Activated CD4-positive, alpha-beta memory T cell treated with anti-CD3 and anti-CD28 coated beads, Interleukin-2, amount 10 ng/mL, durations not matched to agents 7 days and 5 days (primary cell): Measurements from ENCODE around the gene MAP2K1. TPM values are rescaled to one million over a fixed set of nuclear protein-coding genes. Genes with fewer than 3 reads are reported as not detected.
"Not testable (repeated sequence)": the region's sequence is repeated elsewhere in the genome, so short reads cannot be mapped to it uniquely, and the experiment has no call there.

Source experiments
- CTCF ChIA-PET: fragments of 350-600 bp; sonication (Branson Sonifier 250); formaldehyde crosslinking; loops from one replicate; lab custom pipeline; 2021; ENCODE audit warnings: antibody characterized with exemption, inconsistent platforms; lab: Charles Lee
- POLR2A ChIA-PET: fragments of 350-600 bp; sonication (Branson Sonifier 250); formaldehyde crosslinking; loops from one replicate; lab custom pipeline; 2021; ENCODE audit warnings: antibody characterized with exemption; lab: Charles Lee
- DNase-seq: peaks from one replicate; pipeline ENCODE4 v3.0.0-alpha.2; 2020
- H3K27ac Mint-ChIP-seq: one replicate; pipeline ENCODE4 v1.8.0; 2021; ENCODE audit warnings: mild to moderate bottlenecking, mixed read lengths
- H3K27me3 Mint-ChIP-seq: one replicate; pipeline ENCODE4 v1.8.0; 2021; ENCODE audit warnings: mixed read lengths
- H3K36me3 Mint-ChIP-seq: one replicate; pipeline ENCODE4 v1.8.0; 2021; ENCODE audit warnings: low read depth, mixed read lengths
- H3K4me1 Mint-ChIP-seq: one replicate; pipeline ENCODE4 v1.8.0; 2021; ENCODE audit warnings: mixed read lengths
- H3K4me3 Mint-ChIP-seq: one replicate; pipeline ENCODE4 v1.8.0; 2021; ENCODE audit warnings: mild to moderate bottlenecking, mixed read lengths
- H3K9me3 Mint-ChIP-seq: one replicate; pipeline ENCODE4 v1.8.0; 2021; ENCODE audit warnings: mixed read lengths
- total RNA-seq, 2 experiments: library from RNA; stranded (reverse); gene quantifications; one replicate each; pipeline ENCODE4 v1.2.3, GENCODE V29; 2021

Gene MAP2K1
- total RNA-seq, 2 experiments from 2014 or later, result 87.6 to 89.0 TPM

GRCh38 chr15:66484539-66485112 is 97.9 kb downstream of the MAP2K1 start:
- Mint-ChIP-seq H3K36me3 (peaks cover 64% of the 10 kb centered on the region), H3K27me3 (no peaks in the 10 kb centered on the region), H3K9me3 (no peaks in the 10 kb centered on the region), H3K27ac (no peak overlapping the region), H3K4me1 (no peaks in the 10 kb centered on the region), H3K4me3 (no peak overlapping the region)
- DNase-seq, result no peak
- CTCF ChIA-PET, result interaction anchor here (0.8 kb wide), 1 partner anchor 98 kb away, joined by 3 read pairs; the partner anchor contains the start of gene MAP2K1
- POLR2A ChIA-PET, result interaction anchor here (1.0 to 1.8 kb wide), 2 partner anchors 9 to 97 kb away, joined by 3 to 4 read pairs; no protein-coding TSS in a partner anchor

GRCh38 chr15:66486887-66487286 is 100.2 kb downstream of the MAP2K1 start:
- no peak for DNase-seq
- Mint-ChIP-seq H3K27ac (no peak overlapping the region), H3K9me3 (no peaks in the 10 kb centered on the region), H3K27me3 (no peaks in the 10 kb centered on the region), H3K4me3 (no peak overlapping the region), H3K36me3 (peaks cover 69% of the 10 kb centered on the region), H3K4me1 (peaks cover 2% of the 10 kb centered on the region)
- POLR2A ChIA-PET, result interaction anchor here (2.9 kb wide), 1 partner anchor 11 kb away, joined by 8 read pairs; the partner anchor contains the start of gene SNAPC5
- CTCF ChIA-PET, result interaction anchor here (0.8 kb wide), 1 partner anchor 10 kb away, joined by 4 read pairs; no protein-coding TSS in a partner anchor

- POLR2A ChIA-PET, result interaction anchor here (1.5 to 2.9 kb wide), 2 partner anchors 9 to 63 kb away, joined by 3 to 8 read pairs; partner anchors contain the start of gene SNAPC5
- Mint-ChIP-seq H3K4me1 (peaks cover 5% of the 10 kb centered on the region), H3K27ac (no peak overlapping the region), H3K9me3 (no peaks in the 10 kb centered on the region), H3K27me3 (no peaks in the 10 kb centered on the region), H3K4me3 (no peak overlapping the region), H3K36me3 (peaks cover 68% of the 10 kb centered on the region)
- CTCF ChIA-PET, result no interaction called here
- DNase-seq, result no peak
Measured at GRCh38 chr15:66488525-66488924, 101.8 kb downstream of the MAP2K1 start.

GRCh38 chr15:66489179-66489791 is 102.6 kb downstream of the MAP2K1 start:
- H3K4me3 Mint-ChIP-seq, result no peak overlapping the region
- H3K36me3 Mint-ChIP-seq, result peaks cover 72% of the 10 kb centered on the region
- CTCF ChIA-PET, result interaction anchor here (1.3 kb wide), 1 partner anchor 10 kb away, joined by 3 read pairs; no protein-coding TSS in a partner anchor
- POLR2A ChIA-PET, result interaction anchor here (1.5 to 2.9 kb wide), 3 partner anchors 9 to 101 kb away, joined by 3 to 8 read pairs (median 5); partner anchors contain the start of gene SNAPC5
- H3K27ac Mint-ChIP-seq, result peak overlapping the region; percentile 19
- no peaks in the 10 kb centered on the region for H3K9me3 Mint-ChIP-seq
- peaks cover 8% of the 10 kb centered on the region for H3K4me1 Mint-ChIP-seq
- peak; percentile 8 for DNase-seq
- H3K27me3 Mint-ChIP-seq, result no peaks in the 10 kb centered on the region

- Mint-ChIP-seq H3K9me3 (no peaks in the 10 kb centered on the region), H3K4me3 (no peak overlapping the region), H3K27me3 (no peaks in the 10 kb centered on the region), H3K36me3 (peaks cover 69% of the 10 kb centered on the region), H3K4me1 (peaks cover 21% of the 10 kb centered on the region), H3K27ac (no peak overlapping the region)
- POLR2A ChIA-PET, result interaction anchor here (0.6 to 2.5 kb wide), 3 partner anchors 10 to 137 kb away, joined by 3 to 12 read pairs (median 3); partner anchors contain the start of genes RPL4 and ZWILCH
- CTCF ChIA-PET, result interaction anchor here (1.5 to 1.7 kb wide), 2 partner anchors 12 to 106 kb away, joined by 4 to 8 read pairs; partner anchors contain the start of gene RPL4
- DNase-seq, result no peak
Measured at GRCh38 chr15:66491846-66492245, 105.1 kb downstream of the MAP2K1 start.

- Mint-ChIP-seq H3K9me3 (no peaks in the 10 kb centered on the region), H3K27me3 (no peaks in the 10 kb centered on the region), H3K4me3 (no peak overlapping the region), H3K27ac (peak overlapping the region; percentile 2), H3K4me1 (peaks cover 41% of the 10 kb centered on the region), H3K36me3 (peaks cover 75% of the 10 kb centered on the region)
- DNase-seq, result no peak
- ChIA-PET CTCF (no interaction called here), POLR2A (interaction anchor here (1.4 kb wide), 1 partner anchor 11 kb away, joined by 7 read pairs; the partner anchor contains the start of genes RPL4 and ZWILCH)
Measured at GRCh38 chr15:66494262-66494661, 107.5 kb downstream of the MAP2K1 start.

GRCh38 chr15:66496951-66497501 is 110.3 kb downstream of the MAP2K1 start:
- ChIA-PET POLR2A (interaction anchor here (1.0 to 6.1 kb wide), 12 partner anchors 9 to 980 kb away, joined by 3 to 110 read pairs (median 12); partner anchors contain the start of genes DIS3L, MAP2K1, TIPIN and ZWILCH), CTCF (interaction anchor here (0.6 to 6.1 kb wide), 13 partner anchors 10 to 1348 kb away, joined by 3 to 127 read pairs (median 6); partner anchors contain the start of genes MAP2K1, TIPIN and ZWILCH)
- H3K36me3 Mint-ChIP-seq, result peaks cover 81% of the 10 kb centered on the region
- no peaks in the 10 kb centered on the region for H3K27me3 Mint-ChIP-seq
- peak overlapping the region; percentile 88 for H3K27ac Mint-ChIP-seq
- H3K4me3 Mint-ChIP-seq, result peak overlapping the region; percentile 91
- DNase-seq, result peak; percentile 16
- H3K4me1 Mint-ChIP-seq, result peaks cover 64% of the 10 kb centered on the region
- H3K9me3 Mint-ChIP-seq, result no peaks in the 10 kb centered on the region

- Mint-ChIP-seq H3K4me1 (peaks cover 70% of the 10 kb centered on the region), H3K9me3 (no peaks in the 10 kb centered on the region), H3K27ac (peak within 1 kb of the TSS; percentile 88), H3K36me3 (peaks cover 82% of the 10 kb centered on the region), H3K4me3 (peak within 1 kb of the TSS; percentile 91), H3K27me3 (no peaks in the 10 kb centered on the region)
- peak; percentile 98 for DNase-seq
- POLR2A ChIA-PET, result interaction anchor here (0.6 to 6.1 kb wide), 17 partner anchors 8 to 981 kb away, joined by 3 to 110 read pairs (median 6); partner anchors contain the start of genes DIS3L, MAP2K1, TIPIN and ZWILCH
- CTCF ChIA-PET, result interaction anchor here (0.6 to 6.1 kb wide), 31 partner anchors 9 to 1348 kb away, joined by 3 to 127 read pairs (median 4); partner anchors contain the start of genes DIS3L, MAP2K1, TIPIN and ZWILCH
Measured at GRCh38 chr15:66497502-66498455, 111.1 kb downstream of the MAP2K1 start, which contains the start of gene SNAPC5. Gene SNAPC5, minus strand, starts transcription at chr15:66497762. Its CDS starts 31 bp downstream, at chr15:66497731.

- ChIA-PET CTCF (interaction anchor here (0.6 to 6.1 kb wide), 28 partner anchors 8 to 1043 kb away, joined by 3 to 127 read pairs (median 4); partner anchors contain the start of genes DIS3L, MAP2K1, MEGF11 and RAB11A), POLR2A (interaction anchor here (0.6 to 6.1 kb wide), 14 partner anchors 8 to 982 kb away, joined by 3 to 110 read pairs (median 6); partner anchors contain the start of genes DIS3L, MAP2K1 and TIPIN)
- Mint-ChIP-seq H3K4me1 (peaks cover 75% of the 10 kb centered on the region), H3K36me3 (peaks cover 82% of the 10 kb centered on the region), H3K27me3 (no peaks in the 10 kb centered on the region), H3K27ac (peak overlapping the region; percentile 88), H3K9me3 (no peaks in the 10 kb centered on the region), H3K4me3 (no peak overlapping the region)
- no peak for DNase-seq
Measured at GRCh38 chr15:66498501-66499386, 112.0 kb downstream of the MAP2K1 start.

- ChIA-PET POLR2A (interaction anchor here (4.2 to 6.1 kb wide), 2 partner anchors 112 to 145 kb away, joined by 55 to 110 read pairs; partner anchors contain the start of genes MAP2K1 and TIPIN), CTCF (interaction anchor here (0.6 to 6.1 kb wide), 4 partner anchors 9 to 628 kb away, joined by 4 to 74 read pairs (median 6); partner anchors contain the start of genes MAP2K1 and TIPIN)
- H3K27me3 Mint-ChIP-seq, H3K4me3 Mint-ChIP-seq, H3K9me3 Mint-ChIP-seq: not testable (repeated sequence)
- peaks cover 77% of the 10 kb centered on the region for H3K36me3 Mint-ChIP-seq
- H3K4me1 Mint-ChIP-seq, result peaks cover 66% of the 10 kb centered on the region
- DNase-seq, result peak; percentile 15
- H3K27ac Mint-ChIP-seq, result peak overlapping the region; percentile 63
Measured at GRCh38 chr15:66500346-66500745, 113.6 kb downstream of the MAP2K1 start.
